Parathyroid adenoma (tissue), 2 donors: ENCODE measurements around the gene ZNF143.
"Not testable (repeated sequence)": the region's sequence is repeated elsewhere in the genome, so short reads cannot be mapped to it uniquely, and the experiment has no call there.

Experiments used
- H2AFZ ChIP-seq: fragments of 300-600 bp; sonication (generic); one replicate; pipeline ENCODE4 v1.7.0; 2017; ENCODE audit warnings: antibody characterized with exemption, mild to moderate bottlenecking
- H3K27ac ChIP-seq: fragments of 300-600 bp; sonication (generic); one replicate; pipeline ENCODE4 v1.7.0; 2017
- H3K27me3 ChIP-seq: fragments of 300-600 bp; sonication (generic); one replicate; pipeline ENCODE4 v1.7.0; 2017; ENCODE audit warnings: low read length; ENCODE audit not compliant: control insufficient read depth, insufficient read depth
- H3K36me3 ChIP-seq: fragments of 300-600 bp; sonication (generic); one replicate; pipeline ENCODE4 v1.7.0; 2017; ENCODE audit warnings: low read length; ENCODE audit not compliant: control insufficient read depth, insufficient read depth
- H3K4me1 ChIP-seq: fragments of 300-600 bp; sonication (generic); one replicate; pipeline ENCODE4 v1.7.0; 2017; ENCODE audit warnings: control low read depth
- H3K4me2 ChIP-seq: fragments of 300-600 bp; sonication (generic); one replicate; pipeline ENCODE4 v1.7.0; 2017; ENCODE audit warnings: low read length
- H3K4me3 ChIP-seq: fragments of 300-600 bp; sonication (generic); one replicate; pipeline ENCODE4 v1.7.0; 2017; ENCODE audit warnings: low read depth, low read length
- H3K79me2 ChIP-seq: fragments of 300-600 bp; sonication (generic); one replicate; pipeline ENCODE4 v1.7.0; 2017; ENCODE audit warnings: control low read depth
- H3K9ac ChIP-seq: fragments of 300-600 bp; sonication (generic); one replicate; pipeline ENCODE4 v1.7.0; 2017; ENCODE audit warnings: mild to moderate bottlenecking
- H3K9me3 ChIP-seq: fragments of 300-600 bp; sonication (generic); one replicate; pipeline ENCODE4 v1.7.0; 2017; ENCODE audit warnings: low read length; ENCODE audit not compliant: control insufficient read depth
- TF ChIP-seq, protein P1 (sequence below): fragments of 300-600 bp; sonication (generic); IDR thresholded peaks from one replicate; pipeline ENCODE4 v1.7.0; 2017; ENCODE audit warnings: antibody characterized with exemption, mild to moderate bottlenecking
- donor health status: primary hyperparathyroidism.

The ZNF143 gene

DNA sequence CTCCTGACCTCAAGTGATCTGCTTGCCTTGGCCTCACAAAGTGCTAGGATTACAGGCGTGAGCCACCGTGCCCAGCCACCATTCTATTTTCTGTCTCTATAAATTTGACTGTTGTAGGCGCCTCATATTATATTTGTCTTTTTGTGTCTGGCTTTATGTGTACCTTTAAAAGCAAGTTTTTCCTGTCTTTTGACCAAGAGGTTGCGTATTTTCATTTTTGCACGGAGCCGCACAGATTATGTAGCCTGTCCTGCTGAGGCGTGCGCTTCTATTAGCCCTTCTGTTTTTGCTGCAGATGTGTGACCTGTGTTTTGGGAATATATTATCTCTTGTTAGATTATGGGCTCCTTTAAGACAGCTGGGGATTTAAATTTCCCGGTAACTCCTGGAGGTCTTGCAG is 72.2 kb downstream of the ZNF143 start:
- TF ChIP-seq, protein P1, sequence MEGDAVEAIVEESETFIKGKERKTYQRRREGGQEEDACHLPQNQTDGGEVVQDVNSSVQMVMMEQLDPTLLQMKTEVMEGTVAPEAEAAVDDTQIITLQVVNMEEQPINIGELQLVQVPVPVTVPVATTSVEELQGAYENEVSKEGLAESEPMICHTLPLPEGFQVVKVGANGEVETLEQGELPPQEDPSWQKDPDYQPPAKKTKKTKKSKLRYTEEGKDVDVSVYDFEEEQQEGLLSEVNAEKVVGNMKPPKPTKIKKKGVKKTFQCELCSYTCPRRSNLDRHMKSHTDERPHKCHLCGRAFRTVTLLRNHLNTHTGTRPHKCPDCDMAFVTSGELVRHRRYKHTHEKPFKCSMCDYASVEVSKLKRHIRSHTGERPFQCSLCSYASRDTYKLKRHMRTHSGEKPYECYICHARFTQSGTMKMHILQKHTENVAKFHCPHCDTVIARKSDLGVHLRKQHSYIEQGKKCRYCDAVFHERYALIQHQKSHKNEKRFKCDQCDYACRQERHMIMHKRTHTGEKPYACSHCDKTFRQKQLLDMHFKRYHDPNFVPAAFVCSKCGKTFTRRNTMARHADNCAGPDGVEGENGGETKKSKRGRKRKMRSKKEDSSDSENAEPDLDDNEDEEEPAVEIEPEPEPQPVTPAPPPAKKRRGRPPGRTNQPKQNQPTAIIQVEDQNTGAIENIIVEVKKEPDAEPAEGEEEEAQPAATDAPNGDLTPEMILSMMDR: no peak
- H3K4me3 ChIP-seq: no peak overlapping the region

DNA sequence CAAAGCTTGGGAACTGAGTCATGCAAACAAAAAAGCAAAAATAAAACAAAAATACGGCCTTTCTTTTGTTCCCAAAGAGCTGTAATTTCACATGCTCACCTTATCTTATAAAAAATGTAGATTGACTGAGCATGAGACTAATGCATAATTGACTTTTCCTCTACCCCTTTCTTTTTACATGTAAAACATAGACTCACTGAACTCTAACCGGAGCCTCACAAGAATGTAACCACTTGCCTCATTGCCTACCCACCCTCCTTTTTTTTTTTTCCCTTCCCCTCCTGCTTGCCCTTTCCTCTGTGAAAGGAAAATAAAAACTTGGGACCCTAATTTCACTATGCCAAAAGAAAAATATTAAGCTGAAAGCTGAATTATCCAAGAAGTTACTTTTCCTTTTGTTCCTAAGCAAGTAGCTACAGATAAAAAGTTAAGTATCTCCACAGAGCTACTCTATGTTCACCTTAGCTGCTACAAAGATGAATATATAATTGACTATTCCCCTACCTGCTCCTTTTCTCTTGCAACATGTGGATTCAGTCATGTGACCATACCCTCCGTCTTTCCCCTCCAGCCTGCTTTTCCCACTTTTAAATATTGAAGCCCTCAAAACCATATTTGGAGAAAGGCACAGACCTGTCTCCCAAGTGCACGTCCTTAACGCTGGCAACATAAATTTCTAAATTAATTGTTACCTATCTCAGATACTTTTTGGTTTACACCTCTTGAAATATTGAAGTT is 73.1 kb downstream of the ZNF143 start:
- Histone ChIP-seq H3K27ac (peak overlapping the region; percentile 11), H3K4me2 (no peak overlapping the region)

More for the DNA sequence above, 72.2 kb downstream of the ZNF143 start:
- Histone ChIP-seq H3K36me3 (no peaks in the 10 kb centered on the region), H3K79me2 (no peaks in the 10 kb centered on the region), H3K9me3 (no peaks in the 10 kb centered on the region), H3K4me1 (peaks cover 6% of the 10 kb centered on the region), H3K9ac (no peak overlapping the region), H3K4me2 (no peak overlapping the region), H3K27me3 (no peaks in the 10 kb centered on the region), H2AFZ (no peak overlapping the region), H3K27ac (no peak overlapping the region)

DNA sequence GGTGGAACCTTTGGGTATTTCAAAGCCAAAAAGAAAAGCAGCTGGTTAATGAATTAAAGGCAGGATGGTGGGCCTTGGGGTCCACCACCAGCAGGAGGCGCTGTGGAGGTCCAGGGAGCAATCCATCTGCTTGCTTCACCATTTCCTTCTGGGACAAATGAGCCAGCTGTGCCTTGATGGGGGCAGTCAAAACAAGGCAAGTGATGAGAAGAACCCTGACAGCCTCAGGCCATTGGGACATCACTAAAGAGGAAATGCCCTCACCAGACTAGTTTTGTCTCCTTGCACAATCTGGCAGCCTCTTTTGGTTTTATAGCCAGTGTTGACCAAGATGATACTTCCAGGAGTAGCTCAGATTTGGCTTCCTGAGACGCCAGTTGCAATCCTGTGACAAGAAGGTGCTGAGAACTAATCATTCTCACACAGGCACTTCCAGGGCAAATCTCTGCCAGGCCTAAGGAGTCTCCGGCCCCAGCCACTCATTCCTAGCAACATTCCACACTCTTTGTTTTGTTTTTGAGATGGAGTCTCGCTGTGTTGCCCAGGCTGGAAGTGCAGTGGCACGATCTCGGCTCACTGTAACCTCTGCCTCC is 74.5 kb downstream of the ZNF143 start:
- no peak overlapping the region for H3K27ac ChIP-seq
- H3K4me1 ChIP-seq: no peaks in the 10 kb centered on the region
- H3K79me2 ChIP-seq: no peaks in the 10 kb centered on the region
- H3K36me3 ChIP-seq: no peaks in the 10 kb centered on the region
- TF ChIP-seq, protein P1: peak; percentile 75
- no peak overlapping the region for H3K4me2 ChIP-seq
- no peak overlapping the region for H3K4me3 ChIP-seq
- no peak overlapping the region for H2AFZ ChIP-seq
- H3K9ac ChIP-seq: no peak overlapping the region
- no peaks in the 10 kb centered on the region for H3K27me3 ChIP-seq
- H3K9me3 ChIP-seq: no peaks in the 10 kb centered on the region

More for the DNA sequence above, 73.1 kb downstream of the ZNF143 start:
- Histone ChIP-seq H3K27me3 (no peaks in the 10 kb centered on the region), H2AFZ (no peak overlapping the region), H3K4me3 (peak overlapping the region; percentile 4), H3K79me2 (no peaks in the 10 kb centered on the region), H3K36me3 (no peaks in the 10 kb centered on the region), H3K4me1 (peaks cover 6% of the 10 kb centered on the region), H3K9ac (no peak overlapping the region), H3K9me3 (no peaks in the 10 kb centered on the region)
- TF ChIP-seq, protein P1: no peak

- no peaks in the 10 kb centered on the region for H3K9me3 ChIP-seq
- H3K4me2 ChIP-seq: no peak overlapping the region
- H3K36me3 ChIP-seq: no peaks in the 10 kb centered on the region
- no peaks in the 10 kb centered on the region for H3K79me2 ChIP-seq
- no peaks in the 10 kb centered on the region for H3K4me1 ChIP-seq
- TF ChIP-seq, protein P1: no peak
- no peak overlapping the region for H3K27ac ChIP-seq
- H3K4me3 ChIP-seq: no peak overlapping the region
- H3K27me3 ChIP-seq: no peaks in the 10 kb centered on the region
- no peak overlapping the region for H2AFZ ChIP-seq
- H3K9ac ChIP-seq: no peak overlapping the region
Observed at GRCh38 chr11:9538548-9538947, 77.7 kb downstream of the ZNF143 start.

- H3K4me1 ChIP-seq, H3K27ac ChIP-seq, H3K9me3 ChIP-seq, H3K4me3 ChIP-seq, H3K79me2 ChIP-seq, H3K36me3 ChIP-seq, H3K9ac ChIP-seq, H3K4me2 ChIP-seq, H2AFZ ChIP-seq, H3K27me3 ChIP-seq: not testable (repeated sequence)
Observed at GRCh38 chr11:9549216-9549615, 88.4 kb downstream of the ZNF143 start.
